ENCODE results near the gene ZNF710.
"Not testable (repeated sequence)": the region's sequence is repeated elsewhere in the genome, so short reads cannot be mapped to it uniquely, and the experiment has no call there.

Gene ZNF710

DNA sequence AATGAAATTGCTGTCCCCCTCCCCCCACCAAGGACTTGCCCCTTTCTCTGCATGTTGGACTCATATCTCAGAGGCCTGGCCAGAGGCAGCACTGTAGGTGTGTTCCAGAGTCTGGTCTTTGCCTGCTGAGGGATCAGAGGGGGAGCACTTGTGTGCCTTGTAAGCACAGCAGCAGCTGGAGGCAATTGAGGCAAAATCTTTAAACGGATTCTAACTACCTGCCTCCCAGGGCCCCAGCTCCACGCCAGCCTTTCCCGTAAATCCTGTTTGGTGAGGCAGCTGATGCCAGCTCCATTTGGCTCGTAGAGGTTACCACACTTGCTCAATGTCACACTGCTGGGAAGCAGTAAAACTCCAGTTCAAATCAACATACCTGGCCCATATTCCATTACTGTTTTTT is 103.4 kb downstream of the ZNF710 start:
- no peak for DNase-seq

- no peak for DNase-seq
Measured at GRCh38 chr15:90105521-90105920, 104.4 kb downstream of the ZNF710 start.

DNA sequence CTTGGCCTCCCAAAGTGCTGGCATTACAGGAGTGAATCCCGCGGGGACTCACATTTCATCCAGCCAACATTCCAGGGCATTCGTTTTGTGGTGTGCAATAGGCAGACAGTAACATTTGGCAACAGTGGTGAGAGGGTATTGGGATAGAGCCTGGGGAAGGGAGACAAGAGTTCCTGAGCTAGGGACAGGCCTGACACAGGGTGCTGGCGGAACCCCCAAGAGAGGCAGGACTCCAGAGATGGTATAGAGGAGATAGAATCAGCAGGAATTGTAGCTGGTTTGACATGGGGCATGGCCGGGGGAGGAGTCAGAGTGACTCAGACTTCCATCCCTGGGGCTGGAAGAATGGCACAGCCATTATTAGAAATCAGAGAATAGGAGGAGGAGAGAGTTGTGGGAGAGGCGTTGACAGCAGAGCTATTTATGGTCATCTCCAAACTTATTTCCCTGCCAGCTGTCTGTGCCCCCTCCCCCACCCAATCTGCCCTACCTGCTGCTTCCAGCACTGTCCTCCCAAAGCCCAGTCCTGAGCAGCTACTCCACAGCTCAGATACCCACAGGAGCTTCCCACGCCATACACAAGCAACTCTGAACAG is 105.5 kb downstream of the ZNF710 start:
- no peak for DNase-seq

GRCh38 chr15:90108038-90108437 is 106.9 kb downstream of the ZNF710 start:
- DNase-seq: not testable (repeated sequence)

GRCh38 chr15:90109163-90109751 is 108.1 kb downstream of the ZNF710 start:
- not testable (repeated sequence) for DNase-seq

- no peak for DNase-seq
Measured at GRCh38 chr15:90113166-90113565, 112.0 kb downstream of the ZNF710 start.

- no peak for DNase-seq
Measured at GRCh38 chr15:90114451-90114901, 113.4 kb downstream of the ZNF710 start.

GRCh38 chr15:90115783-90116182 is 114.7 kb downstream of the ZNF710 start:
- DNase-seq: no peak

DNA sequence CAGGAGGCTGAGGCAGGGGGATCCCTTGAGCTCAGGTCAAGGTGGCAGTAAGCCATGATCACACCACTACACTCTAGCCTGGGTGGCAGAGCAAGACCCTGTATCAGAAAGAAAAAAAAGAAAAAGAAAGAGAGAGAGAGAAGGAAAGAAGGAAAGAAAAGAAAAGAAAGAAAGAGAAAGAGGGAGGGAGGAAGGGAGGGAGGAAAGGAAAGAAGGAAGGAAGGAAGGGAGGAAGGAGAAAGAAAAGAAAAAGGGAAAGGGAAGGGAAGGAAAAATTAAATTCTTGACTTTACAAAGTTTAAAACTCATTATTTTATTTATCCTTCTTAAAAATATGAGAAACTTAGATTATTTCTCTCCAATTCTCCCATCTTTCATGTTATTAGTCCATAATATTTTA is 118.2 kb downstream of the ZNF710 start:
- DNase-seq: no peak

- no peak for DNase-seq
Measured at GRCh38 chr15:90121086-90121485, 120.0 kb downstream of the ZNF710 start.

DNA sequence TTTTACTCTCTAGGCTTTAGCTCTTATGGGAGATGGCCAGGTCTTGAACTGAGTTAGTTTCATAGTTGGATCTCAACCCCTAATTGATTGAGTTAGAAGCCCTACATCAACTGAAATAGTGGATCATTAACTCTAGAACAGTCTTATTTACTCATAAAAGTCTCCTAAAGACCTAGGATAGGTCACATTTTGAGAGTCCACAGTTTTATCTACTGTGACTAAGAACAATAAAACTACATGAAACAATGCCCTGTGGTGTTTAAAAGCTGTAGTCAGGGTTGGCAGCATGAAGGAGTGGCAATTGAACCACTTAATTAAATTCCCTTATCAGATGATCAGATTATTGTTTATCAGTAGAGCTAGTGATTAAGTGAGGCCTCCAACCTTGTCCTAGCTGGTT is 123.4 kb downstream of the ZNF710 start:
- no peak for DNase-seq

DNA sequence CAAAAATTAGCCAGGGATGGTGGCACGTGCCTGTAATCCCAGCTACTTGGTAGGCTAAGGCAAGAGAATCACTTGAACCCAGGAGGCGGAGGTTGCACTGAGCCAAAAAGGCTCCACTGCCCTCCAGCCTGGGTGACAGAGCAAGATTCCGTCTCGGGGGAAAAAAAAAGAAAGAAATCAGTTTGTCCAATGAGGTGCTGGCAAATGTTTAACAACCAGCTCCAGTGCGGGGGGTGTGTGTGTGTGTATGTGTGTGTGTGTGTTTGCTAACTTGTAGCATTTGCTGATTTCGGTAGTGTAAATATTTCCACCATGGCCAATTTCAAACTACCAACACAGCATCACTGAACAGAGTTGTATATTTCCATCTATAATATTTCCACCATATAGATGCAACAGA is 124.9 kb downstream of the ZNF710 start:
- no peak for DNase-seq

DNA sequence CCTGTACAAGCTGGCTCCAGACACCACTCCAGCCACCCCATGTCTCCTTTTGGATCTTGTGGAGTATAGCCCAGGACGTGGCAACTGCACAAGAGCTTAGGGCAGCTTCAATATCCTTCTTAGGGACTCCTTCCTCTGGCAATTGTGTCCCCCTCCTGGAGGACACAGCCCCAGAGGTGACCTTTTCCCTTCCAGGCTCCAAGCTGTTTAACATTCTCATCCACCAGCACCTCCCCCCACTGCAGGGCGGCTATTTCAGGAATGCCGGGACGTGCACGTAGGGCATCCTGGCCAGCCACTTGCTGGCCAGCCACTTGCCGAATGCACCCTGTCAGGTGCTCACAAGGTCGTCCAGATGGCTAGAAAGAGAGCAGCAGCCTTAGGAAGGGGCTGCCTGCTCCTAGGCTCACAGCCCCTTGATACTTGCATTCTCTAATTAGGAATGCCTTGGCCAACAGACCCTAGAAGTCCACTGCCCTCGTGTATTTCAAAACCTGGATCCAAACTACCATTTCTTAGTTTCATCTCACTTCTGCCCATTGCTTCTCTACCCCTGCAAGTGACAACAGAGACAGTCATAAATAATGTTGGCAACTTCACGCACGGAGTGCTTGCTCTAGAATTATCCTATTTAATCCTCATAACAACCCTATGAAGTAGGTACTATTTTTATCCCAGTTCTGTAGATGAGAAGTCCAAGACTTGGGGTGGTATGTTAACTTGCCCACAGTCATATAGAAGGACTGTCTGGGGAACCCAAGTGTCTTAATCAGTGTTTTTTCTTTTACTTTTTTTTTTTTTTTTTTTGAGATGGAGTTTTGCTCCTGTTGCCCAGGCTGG is 125.7 kb downstream of the ZNF710 start:
- no peak for DNase-seq

GRCh38 chr15:90130291-90130690 is 129.2 kb downstream of the ZNF710 start:
- DNase-seq: no peak

Measured in T-helper 2 cell (primary cell).